CD4-positive, alpha-beta memory T cell (primary cell): Measurements from ENCODE around the gene ZIC4. TPM values are rescaled to one million over a fixed set of nuclear protein-coding genes. Genes with fewer than 3 reads are reported as not detected.

Experiments used
- CTCF ChIA-PET: fragments of 350-600 bp; sonication (Branson Sonifier 250); formaldehyde crosslinking; loops from one replicate; lab custom pipeline; 2021; ENCODE audit warnings: inconsistent platforms; ENCODE audit not compliant: partially characterized antibody; lab: Charles Lee
- POLR2A ChIA-PET: fragments of 350-600 bp; sonication (Branson Sonifier 250); formaldehyde crosslinking; loops from one replicate; lab custom pipeline; 2021; ENCODE audit not compliant: partially characterized antibody; lab: Charles Lee
- DNase-seq, 5 donors: peaks; one replicate each; pipeline versions ENCODE4 v3.0.0 to v3.0.0-alpha.2; 2020 to 2022; ENCODE audit warnings: mixed read lengths in 1 of 5
- H3K27ac ChIP-seq: one replicate; pipeline ENCODE4 v1.7.0; 2013; ENCODE audit warnings: low read depth, low read length
- H3K27me3 ChIP-seq: 2 replicates; pipeline ENCODE4 v1.7.0; 2013; ENCODE audit warnings: mild to moderate bottlenecking, low read length, moderate library complexity; ENCODE audit not compliant: insufficient read depth
- H3K36me3 ChIP-seq: 2 replicates; pipeline ENCODE4 v1.7.0; 2013; ENCODE audit warnings: mild to moderate bottlenecking, low read length, moderate library complexity; ENCODE audit not compliant: insufficient read depth
- H3K4me1 ChIP-seq: 2 replicates; pipeline ENCODE4 v1.7.0; 2013; ENCODE audit warnings: mild to moderate bottlenecking, low read length, moderate library complexity; ENCODE audit not compliant: insufficient read depth
- H3K4me3 ChIP-seq, 2 donors: one replicate each; pipeline ENCODE4 v1.7.0; 2013; ENCODE audit warnings: low read length in 2 of 2, mild to moderate bottlenecking in 1 of 2
- H3K9me3 ChIP-seq, 2 donors: one replicate each; pipeline ENCODE4 v1.7.0; 2013; ENCODE audit warnings: low read length in 2 of 2, control low read depth in 1 of 2; ENCODE audit not compliant: control insufficient read depth in 1 of 2
- H3K27ac Mint-ChIP-seq, 7 donors: one replicate each; pipeline ENCODE4 v1.8.0; 2020 to 2021; ENCODE audit warnings: mixed read lengths in 7 of 7, mild to moderate bottlenecking in 6 of 7, inconsistent platforms in 3 of 7, moderate library complexity in 3 of 7
- H3K27me3 Mint-ChIP-seq, 2 donors: one replicate each; pipeline ENCODE4 v1.8.0; 2020 to 2021; ENCODE audit warnings: mixed read lengths in 2 of 2
- H3K36me3 Mint-ChIP-seq, 2 donors: one replicate each; pipeline ENCODE4 v1.8.0; 2020 to 2021; ENCODE audit warnings: mixed read lengths in 2 of 2, inconsistent platforms in 1 of 2, mild to moderate bottlenecking in 1 of 2
- H3K4me1 Mint-ChIP-seq, 4 donors: one replicate each; pipeline ENCODE4 v1.8.0; 2020 to 2021; ENCODE audit warnings: mixed read lengths in 4 of 4, mild to moderate bottlenecking in 1 of 4
- H3K4me3 Mint-ChIP-seq, 8 donors: one replicate each; pipeline ENCODE4 v1.8.0; 2020 to 2021; ENCODE audit warnings: mixed read lengths in 8 of 8, mild to moderate bottlenecking in 7 of 8, moderate library complexity in 6 of 8, inconsistent platforms in 3 of 8
- H3K9me3 Mint-ChIP-seq, 8 donors: one replicate each; pipeline ENCODE4 v1.8.0; 2020 to 2021; ENCODE audit warnings: mixed read lengths in 8 of 8, mild to moderate bottlenecking in 5 of 8, inconsistent platforms in 3 of 8, moderate library complexity in 1 of 8
- intact Hi-C: fragments of 100-400 bp; cut with micrococcal nuclease; formaldehyde crosslinking; loops from one replicate; pipeline ENCODE4 v1.15.1; 2023
- polyA plus RNA-seq, 2 donors: library from polyadenylated mRNA; unstranded; fragments of 300-500 nt; fragmentation: Illumina TruSeq; gene quantifications; one replicate each; pipeline ENCODE4 v1.2.3, GENCODE V29; 2021
- total RNA-seq, 2 experiments: library from RNA; stranded (reverse); gene quantifications; one replicate each; pipeline ENCODE4 v1.2.3, GENCODE V29; 2021

The ZIC4 gene
- total RNA-seq (not detected), polyA plus RNA-seq (not detected)

- intact Hi-C loops, result no loop called here
These were observed at the start of gene ZIC4 for GRCh38 chr3:147406028-147406931. TSS of gene ZIC4 (minus strand) at chr3:147406543. CDS start at chr3:147402797, 3,746 bp downstream.

GRCh38 chr3:147449669-147450068 is 43.3 kb upstream of the ZIC4 start:
- no peaks in the 10 kb centered on the region for H3K36me3 ChIP-seq
- ChIA-PET CTCF (no interaction called here), POLR2A (no interaction called here)
- DNase-seq, result no peak
- H3K4me3 ChIP-seq, result no peak overlapping the region
- no peaks in the 10 kb centered on the region for H3K4me1 Mint-ChIP-seq
- no peaks in the 10 kb centered on the region for H3K27me3 ChIP-seq
- H3K27me3 Mint-ChIP-seq, result no peaks in the 10 kb centered on the region
- no peak overlapping the region for H3K27ac Mint-ChIP-seq
- intact Hi-C loops, result no loop called here
- H3K9me3 Mint-ChIP-seq, result peaks cover 0 to 7% (median 3%) of the 10 kb centered on the region in 8 donors
- H3K4me1 ChIP-seq, result no peaks in the 10 kb centered on the region
- no peak overlapping the region for H3K4me3 Mint-ChIP-seq
- H3K9me3 ChIP-seq, result no peaks in the 10 kb centered on the region
- no peaks in the 10 kb centered on the region for H3K36me3 Mint-ChIP-seq
- no peak overlapping the region for H3K27ac ChIP-seq

More at GRCh38 chr3:147406028-147406931, at the start of gene ZIC4:
- DNase-seq, result no peak
- H3K36me3 Mint-ChIP-seq, result peaks cover 0 to 11% of the 10 kb centered on the region in 2 donors
- H3K4me3 Mint-ChIP-seq, result no peak within 1 kb of the TSS
- CTCF ChIA-PET, result no interaction called here
- no peaks in the 10 kb centered on the region for H3K9me3 ChIP-seq
- H3K27me3 ChIP-seq, result peaks cover 35% of the 10 kb centered on the region
- H3K27ac ChIP-seq, result no peak within 1 kb of the TSS
- H3K27ac Mint-ChIP-seq, result peak within 1 kb of the TSS in 1 of 7 donors; percentile 48
- peaks cover 0 to 11% (median 5%) of the 10 kb centered on the region in 4 donors for H3K4me1 Mint-ChIP-seq
- peaks cover 0 to 50% (median 34%) of the 10 kb centered on the region in 8 donors for H3K9me3 Mint-ChIP-seq
- peaks cover 49 to 61% of the 10 kb centered on the region in 2 donors for H3K27me3 Mint-ChIP-seq
- POLR2A ChIA-PET, result no interaction called here
- H3K4me1 ChIP-seq, result no peaks in the 10 kb centered on the region
- no peak within 1 kb of the TSS for H3K4me3 ChIP-seq
- no peaks in the 10 kb centered on the region for H3K36me3 ChIP-seq

DNA sequence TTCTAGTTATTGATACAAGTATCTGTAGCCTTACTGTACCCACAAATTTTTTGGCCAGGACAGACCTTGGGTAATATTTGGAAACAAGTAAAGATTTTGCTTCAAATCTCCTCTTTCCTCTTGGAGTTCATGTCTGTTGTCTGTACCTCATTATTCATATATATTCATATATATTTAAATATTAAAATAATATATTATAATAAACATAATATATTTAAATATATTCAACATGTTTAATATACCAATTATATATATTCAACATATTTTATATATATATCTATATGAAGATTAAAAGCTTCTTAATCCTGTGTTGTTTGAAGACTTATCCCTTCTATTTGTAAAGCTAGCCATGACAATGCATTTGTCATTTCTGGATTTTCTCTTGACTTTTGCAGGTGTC is 40.9 kb upstream of the ZIC4 start:
- Histone ChIP-seq H3K4me1 (no peaks in the 10 kb centered on the region), H3K9me3 (no peaks in the 10 kb centered on the region), H3K27me3 (no peaks in the 10 kb centered on the region), H3K36me3 (no peaks in the 10 kb centered on the region), H3K27ac (no peak overlapping the region), H3K4me3 (no peak overlapping the region)
- Mint-ChIP-seq H3K4me3 (no peak overlapping the region), H3K9me3 (peaks cover 0 to 6% (median 2%) of the 10 kb centered on the region in 8 donors), H3K27ac (no peak overlapping the region), H3K4me1 (no peaks in the 10 kb centered on the region), H3K36me3 (no peaks in the 10 kb centered on the region), H3K27me3 (no peaks in the 10 kb centered on the region)
- POLR2A ChIA-PET, result no interaction called here
- intact Hi-C loops, result no loop called here
- DNase-seq, result no peak
- CTCF ChIA-PET, result no interaction called here

DNA sequence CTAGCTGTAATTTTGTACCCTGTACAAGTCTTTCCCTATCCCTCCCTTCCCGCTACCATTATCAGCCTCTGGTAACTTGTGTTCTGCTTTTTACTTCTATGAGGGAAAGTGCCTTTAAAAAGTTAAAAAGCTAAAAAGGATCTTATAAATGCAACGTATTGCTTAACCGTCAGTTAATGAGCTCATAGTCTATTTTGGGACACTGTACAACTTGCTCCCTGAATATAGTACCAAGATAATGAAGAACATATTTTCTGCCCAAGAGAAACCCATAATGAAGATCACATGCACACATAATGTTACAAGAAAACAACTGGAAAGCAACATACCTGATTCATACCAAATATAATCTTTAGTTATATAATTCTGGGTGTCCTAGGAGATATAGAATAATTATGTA is 25.4 kb upstream of the ZIC4 start:
- Mint-ChIP-seq H3K27me3 (peaks cover 2 to 4% of the 10 kb centered on the region in 2 donors), H3K4me3 (no peak overlapping the region), H3K36me3 (no peaks in the 10 kb centered on the region), H3K9me3 (peaks cover 0 to 12% (median 3%) of the 10 kb centered on the region in 8 donors), H3K27ac (no peak overlapping the region), H3K4me1 (no peaks in the 10 kb centered on the region)
- no peaks in the 10 kb centered on the region for H3K36me3 ChIP-seq
- H3K4me1 ChIP-seq, result no peaks in the 10 kb centered on the region
- intact Hi-C loops, result no loop called here
- no peak for DNase-seq
- ChIA-PET POLR2A (no interaction called here), CTCF (no interaction called here)
- no peaks in the 10 kb centered on the region for H3K9me3 ChIP-seq
- H3K4me3 ChIP-seq, result no peak overlapping the region
- no peaks in the 10 kb centered on the region for H3K27me3 ChIP-seq
- H3K27ac ChIP-seq, result no peak overlapping the region

DNA sequence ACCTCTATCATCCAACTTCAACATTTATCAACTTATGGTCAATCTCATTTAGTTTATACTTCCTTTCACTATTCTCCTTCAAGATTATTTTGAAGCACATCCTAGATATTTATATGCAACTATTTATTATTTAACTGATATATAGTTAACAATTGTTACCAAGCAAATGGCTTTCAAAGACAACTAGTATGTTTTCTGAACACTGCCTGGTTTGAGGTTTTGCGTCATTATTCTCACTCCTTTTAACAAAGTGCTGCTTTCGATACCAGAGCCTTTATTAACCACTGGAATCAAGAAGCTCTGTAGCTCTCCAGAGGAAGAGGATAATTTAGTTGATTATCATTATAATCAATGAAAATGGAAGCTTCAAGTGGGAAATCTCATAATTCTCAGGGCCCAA is 22.4 kb upstream of the ZIC4 start:
- no peak overlapping the region for H3K27ac Mint-ChIP-seq
- no peak overlapping the region for H3K27ac ChIP-seq
- peaks cover 4% of the 10 kb centered on the region for H3K27me3 ChIP-seq
- no peaks in the 10 kb centered on the region for H3K4me1 ChIP-seq
- peaks cover under 1 to 16% (median 5%) of the 10 kb centered on the region in 8 donors for H3K9me3 Mint-ChIP-seq
- no peak overlapping the region for H3K4me3 ChIP-seq
- no peaks in the 10 kb centered on the region for H3K4me1 Mint-ChIP-seq
- ChIA-PET CTCF (no interaction called here), POLR2A (no interaction called here)
- no peaks in the 10 kb centered on the region for H3K9me3 ChIP-seq
- H3K36me3 ChIP-seq, result no peaks in the 10 kb centered on the region
- intact Hi-C loops, result no loop called here
- DNase-seq, result no peak
- no peaks in the 10 kb centered on the region for H3K36me3 Mint-ChIP-seq
- H3K4me3 Mint-ChIP-seq, result no peak overlapping the region
- H3K27me3 Mint-ChIP-seq, result peaks cover 3 to 12% of the 10 kb centered on the region in 2 donors

- ChIA-PET POLR2A (no interaction called here), CTCF (no interaction called here)
- Histone ChIP-seq H3K4me3 (no peak overlapping the region), H3K9me3 (no peaks in the 10 kb centered on the region), H3K4me1 (no peaks in the 10 kb centered on the region), H3K27ac (no peak overlapping the region), H3K27me3 (peaks cover 8% of the 10 kb centered on the region), H3K36me3 (no peaks in the 10 kb centered on the region)
- DNase-seq, result no peak
- Mint-ChIP-seq H3K9me3 (peaks cover 2 to 16% (median 5%) of the 10 kb centered on the region in 8 donors), H3K4me1 (no peaks in the 10 kb centered on the region), H3K36me3 (no peaks in the 10 kb centered on the region), H3K4me3 (no peak overlapping the region), H3K27me3 (peaks cover 7 to 16% of the 10 kb centered on the region in 2 donors), H3K27ac (no peak overlapping the region)
- intact Hi-C loops, result no loop called here
These were observed 22.0 kb upstream of the ZIC4 start for GRCh38 chr3:147428326-147428725.

- ChIA-PET CTCF (no interaction called here), POLR2A (no interaction called here)
- Mint-ChIP-seq H3K9me3 (peaks cover 0 to 19% (median 8%) of the 10 kb centered on the region in 8 donors), H3K27me3 (peaks cover 7 to 19% of the 10 kb centered on the region in 2 donors), H3K4me1 (no peaks in the 10 kb centered on the region), H3K36me3 (no peaks in the 10 kb centered on the region), H3K27ac (no peak overlapping the region), H3K4me3 (no peak overlapping the region)
- Histone ChIP-seq H3K36me3 (no peaks in the 10 kb centered on the region), H3K4me1 (no peaks in the 10 kb centered on the region), H3K27me3 (peaks cover 9% of the 10 kb centered on the region), H3K9me3 (no peaks in the 10 kb centered on the region), H3K4me3 (no peak overlapping the region), H3K27ac (no peak overlapping the region)
- intact Hi-C loops, result no loop called here
- DNase-seq, result no peak
These were observed 21.4 kb upstream of the ZIC4 start for GRCh38 chr3:147427746-147428145.
